HepG2 (cell line): ENCODE measurements around the gene ZMIZ2. TPM values are rescaled to one million over a fixed set of nuclear protein-coding genes. Genes with fewer than 3 reads are reported as not detected.

ENCODE experiments used
- ARID4A ChIP-seq: sonication (generic); formaldehyde crosslinking; IDR thresholded peaks from 2 replicates; pipeline ENCODE4 v1.5.0; 2020; ENCODE audit warnings: mild to moderate bottlenecking, missing genetic modification reagents, borderline replicate concordance
- IKZF5 ChIP-seq: IDR thresholded peaks from 2 replicates; pipeline ENCODE4 v1.6.1; 2018; ENCODE audit warnings: missing genetic modification reagents, mild to moderate bottlenecking, missing compliant biosample characterization
- MAX ChIP-seq: IDR thresholded peaks from 2 replicates; pipeline ENCODE4 v1.6.1; 2012; ENCODE audit warnings: inconsistent platforms
- NR2C2 ChIP-seq: sonication (generic); formaldehyde crosslinking; IDR thresholded peaks from 2 replicates; pipeline ENCODE4 v1.4.0; 2020; ENCODE audit warnings: missing genetic modification reagents, mild to moderate bottlenecking, moderate library complexity, borderline replicate concordance
- RXRA ChIP-seq: sonication (generic); formaldehyde crosslinking; IDR thresholded peaks from 2 replicates; pipeline ENCODE4 v1.5.1; 2020; ENCODE audit warnings: missing genetic modification reagents
- ZFP90 ChIP-seq: sonication (generic); formaldehyde crosslinking; IDR thresholded peaks from 2 replicates; pipeline ENCODE4 v1.8.0; 2022; ENCODE audit warnings: missing genetic modification reagents, mild to moderate bottlenecking, inconsistent platforms, borderline replicate concordance
- ZFX ChIP-seq: sonication (generic); formaldehyde crosslinking; IDR thresholded peaks from 2 replicates; pipeline ENCODE4 v1.4.0; 2020; ENCODE audit warnings: mild to moderate bottlenecking, low read depth, missing genetic modification reagents, moderate library complexity
- ZNF281 ChIP-seq: sonication (generic); formaldehyde crosslinking; IDR thresholded peaks from 2 replicates; pipeline ENCODE4 v1.4.0; 2020; ENCODE audit warnings: missing genetic modification reagents, borderline replicate concordance
- ZNF574 ChIP-seq: sonication (generic); formaldehyde crosslinking; IDR thresholded peaks from 2 replicates; pipeline ENCODE4 v1.4.0; 2020; ENCODE audit warnings: missing genetic modification reagents
- ZNF768 ChIP-seq: sonication (generic); formaldehyde crosslinking; IDR thresholded peaks from 2 replicates; pipeline ENCODE4 v1.4.0; 2020; ENCODE audit warnings: missing genetic modification reagents
- ZNF770 ChIP-seq: sonication (generic); formaldehyde crosslinking; IDR thresholded peaks from 2 replicates; pipeline ENCODE4 v1.5.0; 2020; ENCODE audit warnings: mild to moderate bottlenecking, missing genetic modification reagents
- polyA plus RNA-seq, 8 experiments: library from polyadenylated mRNA; depleted of rRNA in 3 of 8; stranded (reverse) in 7 of 8; unstranded in 1 of 8; fragments of >200 nt; fragmentation: Illumina TruSeq in 4 of 8; extraction: Trizol in 4 of 8; gene quantifications; 2 replicates each; pipeline versions ENCODE4 v1.2.1 to v1.2.3, GENCODE V29; 2011 to 2016; ENCODE audit warnings: low read depth in 4 of 8, missing spikeins in 1 of 8, mixed read lengths in 1 of 8; ENCODE audit not compliant: insufficient read depth in 1 of 8
- total RNA-seq, 5 experiments: library from RNA; depleted of rRNA; stranded (reverse); fragments of >200 nt; fragmentation: Illumina TruSeq; extraction: Trizol; gene quantifications; 2 replicates each; pipeline ENCODE4 v1.2.3, GENCODE V29; 2016; ENCODE audit warnings: low read depth in 1 of 5

Gene ZMIZ2
- total and polyA plus RNA-seq, 2 of the 13 experiments (the other 11 are each of a cell fraction or from before 2014, with no cell fraction given) = 4.9 to 7.9 TPM

GRCh38 chr7:44748045-44748947, at the start of gene ZMIZ2 (continued):
- peak; percentile 51; the same call in 1 of the 2 replicates for TF ChIP-seq ZNF574
- 0 out of 2 replicates have a peak, but pooled peaks have one; percentile 25 for TF ChIP-seq ARID4A (CRISPR knock-in tag)
- TF ChIP-seq ZFX (CRISPR knock-in tag) = peak; percentile 59
- no peak for TF ChIP-seq IKZF5 (CRISPR knock-in tag)
- TF ChIP-seq ZNF768 (CRISPR knock-in tag) = peak; percentile 16; the same call in 1 of the 2 replicates
- peak; percentile 52 for TF ChIP-seq MAX
- TF ChIP-seq RXRA = no peak
- TF ChIP-seq ZNF281 = peak; percentile 73
- 0 out of 2 replicates have a peak, but pooled peaks have one; percentile 17 for TF ChIP-seq ZNF770 (CRISPR knock-in tag)
- 0 out of 2 replicates have a peak, but pooled peaks have one; percentile 23 for TF ChIP-seq NR2C2 (CRISPR knock-in tag)
- 0 out of 2 replicates have a peak, but pooled peaks have one; percentile 31 for TF ChIP-seq ZFP90 (CRISPR knock-in tag)
